Suprapubic skin (tissue), 3 donors: ENCODE data around the gene OTUD5.

ENCODE experiments used
- POLR2AphosphoS5 ChIP-seq, 3 donors: sonication (generic); formaldehyde crosslinking; IDR thresholded peaks; one replicate each; pipeline ENCODE4 v1.6.1; 2017; ENCODE audit warnings: antibody characterized with exemption in 3 of 3
- TF ChIP-seq, protein P1 (sequence below), 2 donors: fragments of 200-600 bp in 1 of 2; fragments of 450-650 bp in 1 of 2; sonication (generic) in 1 of 2; IDR thresholded peaks; one replicate each; pipeline ENCODE4 v1.5.1; 2016 to 2019; ENCODE audit warnings: antibody characterized with exemption in 2 of 2, mild to moderate bottlenecking in 1 of 2, moderate library complexity in 1 of 2

DNA sequence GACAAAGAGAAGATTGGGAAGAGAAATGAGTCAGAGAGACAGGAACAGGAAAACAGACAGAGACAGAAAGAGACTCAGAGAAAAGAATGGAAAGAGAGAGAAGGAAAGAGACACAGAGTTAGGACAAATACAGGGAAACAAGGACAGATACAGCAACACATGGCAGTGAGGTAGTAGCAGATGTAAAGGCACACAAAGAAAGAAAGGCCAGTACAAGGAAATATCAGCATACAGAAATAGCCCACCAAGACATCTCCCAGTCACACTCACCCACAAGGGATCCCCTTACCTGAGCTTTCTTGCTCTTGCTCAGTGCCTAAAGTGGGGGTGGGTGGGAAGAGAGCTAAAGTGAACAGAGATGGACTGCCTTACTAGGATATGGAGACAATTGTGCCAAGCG is 40.5 kb upstream of the OTUD5 start:
- TF ChIP-seq, protein P1, sequence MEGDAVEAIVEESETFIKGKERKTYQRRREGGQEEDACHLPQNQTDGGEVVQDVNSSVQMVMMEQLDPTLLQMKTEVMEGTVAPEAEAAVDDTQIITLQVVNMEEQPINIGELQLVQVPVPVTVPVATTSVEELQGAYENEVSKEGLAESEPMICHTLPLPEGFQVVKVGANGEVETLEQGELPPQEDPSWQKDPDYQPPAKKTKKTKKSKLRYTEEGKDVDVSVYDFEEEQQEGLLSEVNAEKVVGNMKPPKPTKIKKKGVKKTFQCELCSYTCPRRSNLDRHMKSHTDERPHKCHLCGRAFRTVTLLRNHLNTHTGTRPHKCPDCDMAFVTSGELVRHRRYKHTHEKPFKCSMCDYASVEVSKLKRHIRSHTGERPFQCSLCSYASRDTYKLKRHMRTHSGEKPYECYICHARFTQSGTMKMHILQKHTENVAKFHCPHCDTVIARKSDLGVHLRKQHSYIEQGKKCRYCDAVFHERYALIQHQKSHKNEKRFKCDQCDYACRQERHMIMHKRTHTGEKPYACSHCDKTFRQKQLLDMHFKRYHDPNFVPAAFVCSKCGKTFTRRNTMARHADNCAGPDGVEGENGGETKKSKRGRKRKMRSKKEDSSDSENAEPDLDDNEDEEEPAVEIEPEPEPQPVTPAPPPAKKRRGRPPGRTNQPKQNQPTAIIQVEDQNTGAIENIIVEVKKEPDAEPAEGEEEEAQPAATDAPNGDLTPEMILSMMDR (IDR thresholded peaks at IDR 0.05) = no peak
- TF ChIP-seq POLR2AphosphoS5 (IDR thresholded peaks at IDR 0.05) = no peak
